Panc1 (cell line): ENCODE measurements around the gene HNRNPDL. TPM values are rescaled to one million over a fixed set of nuclear protein-coding genes. Genes with fewer than 3 reads are reported as not detected.

ENCODE experiments used
- ATAC-seq: fragments of 200-7000 bp; cut with Tn5 transposase; 2 replicates; pipeline ENCODE4 v1.9.1; 2020; ENCODE audit warnings: mild to moderate bottlenecking, moderate library complexity
- BruUV-seq: library from RNA; stranded (reverse); fragments of 400-500 nt; replicated peaks from 2 replicates; lab custom pipeline; 2021; lab: Mats Ljungman, UMichigan
- CTCF ChIA-PET: fragments of 300-600 bp; sonication (Branson Sonifier 250); formaldehyde crosslinking; loops from one replicate; lab custom pipeline; 2022; ENCODE audit warnings: antibody characterized with exemption; lab: Charles Lee
- POLR2A ChIA-PET: fragments of 300-600 bp; sonication (Branson Sonifier 250); formaldehyde crosslinking; loops from one replicate; lab custom pipeline; 2022; ENCODE audit warnings: antibody characterized with exemption; lab: Charles Lee
- DNase-seq: peaks from one replicate; pipeline ENCODE4 v3.0.0-alpha.2; 2010; ENCODE audit warnings: low read depth, low spot score
- H3K27ac ChIP-seq: 2 replicates; pipeline ENCODE4 v1.5.1; 2011; ENCODE audit warnings: mild to moderate bottlenecking, low read length, inconsistent platforms
- H3K27me3 ChIP-seq: fragments of 200-500 bp; sonication (Bioruptor generic); 2 replicates; pipeline ENCODE4 v1.6.0; 2014; ENCODE audit warnings: low read length, inconsistent platforms; ENCODE audit not compliant: control insufficient read depth, insufficient read depth
- H3K36me3 ChIP-seq: fragments of 200-500 bp; sonication (Bioruptor generic); 2 replicates; pipeline ENCODE4 v1.5.1; 2014; ENCODE audit warnings: inconsistent platforms, mild to moderate bottlenecking, low read length, moderate library complexity; ENCODE audit not compliant: control insufficient read depth, insufficient read depth
- H3K4me1 ChIP-seq: 2 replicates; pipeline ENCODE4 v1.5.1; 2011; ENCODE audit warnings: inconsistent platforms, mild to moderate bottlenecking, low read length, moderate library complexity; ENCODE audit not compliant: control insufficient read depth, insufficient read depth
- H3K4me3 ChIP-seq, 2 experiments: 2 replicates each; pipeline ENCODE4 v1.5.1; 2011 to 2012; ENCODE audit warnings: low read depth in 2 of 2, low read length in 2 of 2, mild to moderate bottlenecking in 2 of 2, inconsistent platforms in 1 of 2, moderate library complexity in 1 of 2
- H3K9me3 ChIP-seq: fragments of 200-500 bp; sonication (Bioruptor generic); 2 replicates; pipeline ENCODE4 v1.5.1; 2014; ENCODE audit warnings: low read depth, mild to moderate bottlenecking, inconsistent platforms, low read length, moderate library complexity; ENCODE audit not compliant: control insufficient read depth, insufficient read depth
- POLR2AphosphoS5 ChIP-seq: IDR thresholded peaks from 2 replicates; pipeline ENCODE4 v1.6.1; 2012; ENCODE audit warnings: mild to moderate bottlenecking, low read depth, low read length, moderate library complexity
- SIN3A ChIP-seq: IDR thresholded peaks from 2 replicates; pipeline ENCODE4 v1.6.1; 2012; ENCODE audit warnings: low read depth, mild to moderate bottlenecking, low read length, moderate library complexity, borderline replicate concordance; ENCODE audit not compliant: insufficient read depth
- TCF7L2 ChIP-seq: IDR thresholded peaks from 2 replicates; pipeline ENCODE4 v1.6.1; 2011; ENCODE audit warnings: mild to moderate bottlenecking, low read depth, low read length, inconsistent platforms
- in situ Hi-C: cut with HindIII; loops from 2 replicates; pipeline ENCODE4 v1.10.0; 2016; ENCODE audit warnings: low sequenced_read_pairs, low pct_unique_long_range_greater_than_20kb
- intact Hi-C: fragments of 100-400 bp; cut with micrococcal nuclease; formaldehyde crosslinking; loops from one replicate; pipeline ENCODE4 v1.10.0; 2022; ENCODE audit not compliant: unreplicated experiment
- total RNA-seq: library from RNA; stranded (reverse); gene quantifications from one replicate; pipeline ENCODE4 v1.2.1, GENCODE V29; 2021; ENCODE audit not compliant: unreplicated experiment
- TF ChIP-seq, protein P1 (sequence below): fragments of 450-650 bp; IDR thresholded peaks from 2 replicates; pipeline ENCODE4 v1.5.1; 2017; ENCODE audit warnings: mild to moderate bottlenecking
- TF ChIP-seq, protein P2 (sequence below), 2 experiments: IDR thresholded peaks; 2 replicates each; pipeline ENCODE4 v1.6.1; 2011 to 2012; ENCODE audit warnings: low read depth in 2 of 2, control low read depth in 1 of 2, low read length in 1 of 2, mild to moderate bottlenecking in 1 of 2, moderate library complexity in 1 of 2; ENCODE audit not compliant: insufficient read depth in 1 of 2

HNRNPDL gene
- total RNA-seq, 1 experiment from 2014 or later: 146 TPM

DNA sequence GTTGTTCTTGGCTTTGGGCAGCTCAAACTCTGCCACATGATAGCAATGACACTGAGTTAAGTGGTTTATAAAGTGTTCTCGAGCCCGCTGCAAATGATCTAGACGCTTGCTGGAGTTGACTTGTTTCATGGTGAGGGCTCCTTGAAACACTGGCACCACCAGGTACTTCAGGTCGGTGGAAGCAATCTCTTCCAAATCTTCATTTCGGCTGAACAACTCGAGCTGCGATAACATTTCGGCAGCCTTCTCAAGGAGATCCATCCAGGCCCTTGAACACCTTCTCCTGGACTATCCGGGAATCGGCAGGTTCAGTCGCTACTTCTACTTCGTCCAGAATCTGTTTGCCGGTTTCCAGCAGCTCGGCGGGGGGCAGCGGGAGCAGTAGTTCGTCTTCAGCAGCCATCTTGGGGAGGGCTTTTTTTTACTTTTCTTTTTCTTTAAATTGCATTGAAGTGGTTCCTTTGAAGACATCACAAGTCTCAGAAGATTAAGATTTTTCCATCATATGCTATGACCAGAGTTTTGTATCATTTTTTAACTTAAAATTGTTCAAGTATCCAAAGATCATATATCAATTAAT lies 28.0 kb downstream of the HNRNPDL start:
- intact Hi-C loops (no loop called here), in situ Hi-C loops (no loop called here)
- ChIA-PET CTCF (no interaction called here), POLR2A (no interaction called here)
- Histone ChIP-seq H3K27ac (no peak overlapping the region), H3K27me3 (no peaks in the 10 kb centered on the region), H3K36me3 (no peaks in the 10 kb centered on the region), H3K4me1 (no peaks in the 10 kb centered on the region), H3K4me3 (no peak overlapping the region), H3K9me3 (no peaks in the 10 kb centered on the region)
- BruUV-seq: no TSS peak
- no peak for TF ChIP-seq POLR2AphosphoS5
- TF ChIP-seq, protein P1, sequence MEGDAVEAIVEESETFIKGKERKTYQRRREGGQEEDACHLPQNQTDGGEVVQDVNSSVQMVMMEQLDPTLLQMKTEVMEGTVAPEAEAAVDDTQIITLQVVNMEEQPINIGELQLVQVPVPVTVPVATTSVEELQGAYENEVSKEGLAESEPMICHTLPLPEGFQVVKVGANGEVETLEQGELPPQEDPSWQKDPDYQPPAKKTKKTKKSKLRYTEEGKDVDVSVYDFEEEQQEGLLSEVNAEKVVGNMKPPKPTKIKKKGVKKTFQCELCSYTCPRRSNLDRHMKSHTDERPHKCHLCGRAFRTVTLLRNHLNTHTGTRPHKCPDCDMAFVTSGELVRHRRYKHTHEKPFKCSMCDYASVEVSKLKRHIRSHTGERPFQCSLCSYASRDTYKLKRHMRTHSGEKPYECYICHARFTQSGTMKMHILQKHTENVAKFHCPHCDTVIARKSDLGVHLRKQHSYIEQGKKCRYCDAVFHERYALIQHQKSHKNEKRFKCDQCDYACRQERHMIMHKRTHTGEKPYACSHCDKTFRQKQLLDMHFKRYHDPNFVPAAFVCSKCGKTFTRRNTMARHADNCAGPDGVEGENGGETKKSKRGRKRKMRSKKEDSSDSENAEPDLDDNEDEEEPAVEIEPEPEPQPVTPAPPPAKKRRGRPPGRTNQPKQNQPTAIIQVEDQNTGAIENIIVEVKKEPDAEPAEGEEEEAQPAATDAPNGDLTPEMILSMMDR: no peak
- no peak for TF ChIP-seq SIN3A
- TF ChIP-seq TCF7L2: no peak
- TF ChIP-seq, protein P2, sequence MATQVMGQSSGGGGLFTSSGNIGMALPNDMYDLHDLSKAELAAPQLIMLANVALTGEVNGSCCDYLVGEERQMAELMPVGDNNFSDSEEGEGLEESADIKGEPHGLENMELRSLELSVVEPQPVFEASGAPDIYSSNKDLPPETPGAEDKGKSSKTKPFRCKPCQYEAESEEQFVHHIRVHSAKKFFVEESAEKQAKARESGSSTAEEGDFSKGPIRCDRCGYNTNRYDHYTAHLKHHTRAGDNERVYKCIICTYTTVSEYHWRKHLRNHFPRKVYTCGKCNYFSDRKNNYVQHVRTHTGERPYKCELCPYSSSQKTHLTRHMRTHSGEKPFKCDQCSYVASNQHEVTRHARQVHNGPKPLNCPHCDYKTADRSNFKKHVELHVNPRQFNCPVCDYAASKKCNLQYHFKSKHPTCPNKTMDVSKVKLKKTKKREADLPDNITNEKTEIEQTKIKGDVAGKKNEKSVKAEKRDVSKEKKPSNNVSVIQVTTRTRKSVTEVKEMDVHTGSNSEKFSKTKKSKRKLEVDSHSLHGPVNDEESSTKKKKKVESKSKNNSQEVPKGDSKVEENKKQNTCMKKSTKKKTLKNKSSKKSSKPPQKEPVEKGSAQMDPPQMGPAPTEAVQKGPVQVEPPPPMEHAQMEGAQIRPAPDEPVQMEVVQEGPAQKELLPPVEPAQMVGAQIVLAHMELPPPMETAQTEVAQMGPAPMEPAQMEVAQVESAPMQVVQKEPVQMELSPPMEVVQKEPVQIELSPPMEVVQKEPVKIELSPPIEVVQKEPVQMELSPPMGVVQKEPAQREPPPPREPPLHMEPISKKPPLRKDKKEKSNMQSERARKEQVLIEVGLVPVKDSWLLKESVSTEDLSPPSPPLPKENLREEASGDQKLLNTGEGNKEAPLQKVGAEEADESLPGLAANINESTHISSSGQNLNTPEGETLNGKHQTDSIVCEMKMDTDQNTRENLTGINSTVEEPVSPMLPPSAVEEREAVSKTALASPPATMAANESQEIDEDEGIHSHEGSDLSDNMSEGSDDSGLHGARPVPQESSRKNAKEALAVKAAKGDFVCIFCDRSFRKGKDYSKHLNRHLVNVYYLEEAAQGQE (IDR thresholded peaks at IDR 0.05; ENCODE audit: insufficient read depth in 1 of 2, low read depth in 2 of 2, low read length in 1 of 2): no peak
- DNase-seq (no peak), ATAC-seq (no peak)

DNA sequence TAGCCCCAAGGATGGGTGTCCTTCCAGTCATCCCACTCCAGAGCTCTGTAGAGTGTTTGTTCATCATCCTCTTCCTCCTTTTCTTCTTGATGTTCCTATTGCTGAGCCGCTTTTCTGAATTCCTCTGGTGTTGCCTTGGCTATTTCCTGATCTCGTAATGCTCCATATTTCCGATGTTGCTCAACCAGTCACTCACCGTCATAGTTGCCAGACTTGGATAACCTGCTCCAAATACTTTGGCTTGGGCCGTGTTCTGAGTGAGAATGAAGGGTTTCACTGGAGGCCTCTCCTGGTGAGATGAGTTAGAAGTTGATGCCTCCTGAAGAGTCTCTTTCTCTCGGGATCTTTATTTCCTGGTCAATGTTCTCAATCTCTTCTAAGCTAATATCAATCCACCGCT lies 28.7 kb downstream of the HNRNPDL start:
- BruUV-seq: no TSS peak
- no peak for TF ChIP-seq POLR2AphosphoS5
- TF ChIP-seq SIN3A: no peak
- TF ChIP-seq, protein P2 (IDR thresholded peaks at IDR 0.05; ENCODE audit: insufficient read depth in 1 of 2, low read depth in 2 of 2, low read length in 1 of 2): no peak
- no peak for TF ChIP-seq TCF7L2
- TF ChIP-seq, protein P1: no peak
- no peaks in the 10 kb centered on the region for H3K36me3 ChIP-seq
- DNase-seq (no peak), ATAC-seq (no peak)
- POLR2A ChIA-PET: no interaction called here
- no peaks in the 10 kb centered on the region for H3K4me1 ChIP-seq
- CTCF ChIA-PET: no interaction called here
- no peaks in the 10 kb centered on the region for H3K27me3 ChIP-seq
- H3K27ac ChIP-seq: no peak overlapping the region
- intact Hi-C loops: no loop called here
- H3K4me3 ChIP-seq: no peak overlapping the region
- in situ Hi-C loops: no loop called here
- H3K9me3 ChIP-seq: no peaks in the 10 kb centered on the region
